Endothelial cell of umbilical vein (primary cell): ENCODE results near the gene DEGS1. TPM values are rescaled to one million over a fixed set of nuclear protein-coding genes. Genes with fewer than 3 reads are reported as not detected.

Source experiments
- BruUV-seq: library from RNA; stranded (reverse); fragments of 400-500 nt; replicated peaks from 2 replicates; lab custom pipeline; 2021; lab: Mats Ljungman, UMichigan
- CTCF ChIA-PET: fragments of 300-600, 350-600 bp; sonication (Branson Sonifier 250); formaldehyde crosslinking; loops from one replicate; lab custom pipeline; 2021; ENCODE audit warnings: antibody characterized with exemption, inconsistent platforms; lab: Charles Lee
- POLR2A ChIA-PET: fragments of 300-600, 350-600 bp; sonication (Branson Sonifier 250); formaldehyde crosslinking; loops from one replicate; lab custom pipeline; 2021; ENCODE audit warnings: antibody characterized with exemption, inconsistent platforms; lab: Charles Lee
- DNase-seq: peaks from one replicate; pipeline ENCODE4 v3.0.0-alpha.2; 2011; ENCODE audit warnings: low read depth, low spot score
- FAIRE-seq: peaks from 2 replicates; lab custom pipeline; 2011; peaks lifted over from hg19 to GRCh38; lab: Jason Lieb, UNC
- H2AFZ ChIP-seq: 2 replicates; pipeline ENCODE4 v1.6.0; 2012; ENCODE audit warnings: low read depth, low read length, control low read depth, inconsistent platforms
- H3K27ac ChIP-seq: 2 replicates; pipeline ENCODE4 v1.5.1; 2011; ENCODE audit warnings: low read depth, mild to moderate bottlenecking, control low read depth, low read length, moderate library complexity; ENCODE audit not compliant: insufficient read depth
- H3K27me3 ChIP-seq, 2 experiments: 2 replicates each; pipeline versions ENCODE4 v1.6.0 to v1.6.1; 2011; ENCODE audit warnings: low read length in 2 of 2, mixed read lengths in 1 of 2; ENCODE audit not compliant: control insufficient read depth in 2 of 2, insufficient read depth in 2 of 2
- H3K36me3 ChIP-seq, 2 experiments: 2 replicates in 1 of 2; 3 replicates in 1 of 2; pipeline ENCODE4 v1.5.1; 2011; ENCODE audit warnings: low read length in 2 of 2, mild to moderate bottlenecking in 1 of 2, moderate library complexity in 1 of 2; ENCODE audit not compliant: control insufficient read depth in 2 of 2, insufficient read depth in 2 of 2; ENCODE audit errors: extremely low read depth in 1 of 2
- H3K4me1 ChIP-seq: 3 replicates; pipeline ENCODE4 v1.5.1; 2011; ENCODE audit warnings: mild to moderate bottlenecking, low read length; ENCODE audit not compliant: control insufficient read depth, insufficient read depth; ENCODE audit errors: extremely low read depth
- H3K4me2 ChIP-seq: 2 replicates; pipeline ENCODE4 v1.6.1; 2011; ENCODE audit warnings: low read length, control low read depth, mixed read lengths; ENCODE audit not compliant: insufficient read depth
- H3K4me3 ChIP-seq, 3 experiments: fragments of 200-600 bp in 1 of 3; sonication (generic), shearing (Covaris generic) in 1 of 3; replicated peaks in 1 of 3; 2 replicates each; pipeline ENCODE4 v1.5.1; 2011 to 2016; ENCODE audit warnings: control low read depth in 3 of 3, low read length in 3 of 3, mild to moderate bottlenecking in 2 of 3, inconsistent platforms in 1 of 3, low read depth in 1 of 3, moderate library complexity in 1 of 3; ENCODE audit not compliant: insufficient read depth in 1 of 3
- H3K79me2 ChIP-seq: 2 replicates; pipeline ENCODE4 v1.6.0; 2012; ENCODE audit warnings: low read length, inconsistent platforms; ENCODE audit not compliant: control insufficient read depth, insufficient read depth
- H3K9ac ChIP-seq: replicated peaks from 2 replicates; pipeline ENCODE3; 2011; ENCODE audit warnings: low read length, control low read depth; ENCODE audit not compliant: insufficient read depth; ENCODE audit errors: extremely low read depth
- H3K9me1 ChIP-seq: replicated peaks from 3 replicates; pipeline ENCODE4 v1.6.0; 2011; ENCODE audit warnings: mild to moderate bottlenecking, low read length; ENCODE audit not compliant: control insufficient read depth, insufficient read depth; ENCODE audit errors: extremely low read depth
- H3K9me3 ChIP-seq: replicated peaks from 2 replicates; pipeline ENCODE4 v1.5.1; 2012; ENCODE audit warnings: low read length, inconsistent platforms; ENCODE audit not compliant: control insufficient read depth, insufficient read depth
- H4K20me1 ChIP-seq: replicated peaks from 2 replicates; pipeline ENCODE3; 2011; ENCODE audit warnings: mild to moderate bottlenecking, low read length; ENCODE audit not compliant: control insufficient read depth, insufficient read depth; ENCODE audit errors: extremely low read depth
- EZH2 ChIP-seq: IDR thresholded peaks from 2 replicates; pipeline ENCODE4 v1.6.1; 2012; ENCODE audit warnings: borderline replicate concordance, low read depth, mild to moderate bottlenecking, moderate library complexity, low read length, inconsistent platforms; ENCODE audit not compliant: severe bottlenecking
- FOS ChIP-seq: IDR thresholded peaks from 2 replicates; pipeline ENCODE4 v1.6.1; 2011; ENCODE audit warnings: mild to moderate bottlenecking, low read length, moderate library complexity, borderline replicate concordance; ENCODE audit not compliant: insufficient read depth
- GATA2 ChIP-seq: IDR thresholded peaks from 2 replicates; pipeline ENCODE4 v1.7.0; 2011; ENCODE audit warnings: low read depth, mild to moderate bottlenecking, moderate library complexity, mixed read lengths, low read length; ENCODE audit not compliant: insufficient read length, insufficient read depth
- JUN ChIP-seq: IDR thresholded peaks from 2 replicates; pipeline ENCODE4 v1.6.1; 2011; ENCODE audit warnings: borderline replicate concordance, low read depth; ENCODE audit not compliant: insufficient read length, insufficient read depth
- MYC ChIP-seq: IDR thresholded peaks from one replicate; pipeline ENCODE4 v1.6.1; 2011; ENCODE audit warnings: mild to moderate bottlenecking, low read depth, low read length
- POLR2A ChIP-seq: IDR thresholded peaks from 2 replicates; pipeline ENCODE4 v1.6.1; 2012; ENCODE audit warnings: low read depth, mild to moderate bottlenecking, control low read depth, low read length
- POLR2AphosphoS5 ChIP-seq: IDR thresholded peaks from 2 replicates; pipeline ENCODE4 v1.6.1; 2012; ENCODE audit warnings: low read depth, mild to moderate bottlenecking, control low read depth, low read length, moderate library complexity; ENCODE audit not compliant: insufficient read depth
- dilution Hi-C: fragments of 300-500 bp; cut with MboI; formaldehyde crosslinking; loops from one replicate; pipeline ENCODE4 v1.15.0; 2019; ENCODE audit warnings: low sequenced_read_pairs; ENCODE audit not compliant: extremely low pct_ligation_motif_present
- intact Hi-C: fragments of 100-400 bp; cut with micrococcal nuclease; formaldehyde crosslinking; loops from one replicate; pipeline ENCODE4 v1.10.0; 2022
- polyA plus RNA-seq, 4 experiments: library from polyadenylated mRNA; depleted of rRNA in 3 of 4; stranded (reverse) in 3 of 4; unstranded in 1 of 4; fragments of >200 nt; gene quantifications; 2 replicates each; pipeline versions ENCODE4 v1.2.1 to v1.2.3, GENCODE V29; 2011 to 2012; ENCODE audit warnings: missing spikeins in 1 of 4
- total RNA-seq: library from RNA; stranded (reverse); gene quantifications from 2 replicates; pipeline ENCODE4 v1.2.3, GENCODE V29; 2021
- TF ChIP-seq, protein P1 (sequence below), 2 donors: IDR thresholded peaks; 1 replicate in 1 of 2; 2 replicates in 1 of 2; pipeline ENCODE4 v1.5.1; 2011; ENCODE audit warnings: low read length in 2 of 2, mild to moderate bottlenecking in 2 of 2, moderate library complexity in 2 of 2, control low read depth in 1 of 2, inconsistent platforms in 1 of 2, low read depth in 1 of 2; ENCODE audit not compliant: insufficient read depth in 1 of 2; ENCODE audit errors: extremely low read depth in 1 of 2
- TF ChIP-seq, protein P2 (sequence below): IDR thresholded peaks from 2 replicates; pipeline ENCODE4 v1.6.1; 2011; ENCODE audit not compliant: insufficient read depth, insufficient read length

Gene DEGS1
- total and polyA plus RNA-seq, 2 donors (not counting 3 experiments of a cell fraction or from before 2014, with no cell fraction given) = 85.8 to 137 TPM

DNA sequence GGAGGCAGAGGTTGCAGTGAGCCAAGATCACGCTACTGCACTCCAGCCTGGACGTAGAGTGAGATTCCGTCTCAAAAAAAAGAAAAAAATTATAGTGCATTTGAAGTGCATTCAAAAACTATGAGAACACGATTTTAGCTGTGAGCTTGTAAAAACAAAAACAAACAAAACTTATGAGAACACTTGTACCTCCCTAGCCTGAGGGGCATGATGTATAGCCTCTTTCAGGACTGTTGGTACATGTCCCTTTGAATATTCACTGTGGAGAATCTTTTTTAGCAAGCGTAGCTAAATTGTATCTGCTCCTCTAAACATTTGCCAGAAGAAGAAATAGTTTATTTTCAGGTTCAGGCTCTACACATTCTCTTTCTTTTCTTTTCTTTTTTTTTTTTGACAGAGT is 9.5 kb upstream of the DEGS1 start:
- no peak overlapping the region for H2AFZ ChIP-seq
- H4K20me1 ChIP-seq = no peaks in the 10 kb centered on the region
- no peaks in the 10 kb centered on the region for H3K9me1 ChIP-seq
- no peak overlapping the region for H3K9ac ChIP-seq
- POLR2A ChIA-PET = no interaction called here
- no peak overlapping the region for H3K27ac ChIP-seq
- H3K27me3 ChIP-seq = peaks cover 0 to 3% of the 10 kb centered on the region in 2 experiments
- no peak for DNase-seq
- no peaks in the 10 kb centered on the region for H3K79me2 ChIP-seq
- CTCF ChIA-PET = interaction anchor here (0.6 to 1.1 kb wide), 2 partner anchors 67 to 70 kb away, joined by 3 read pairs; no protein-coding TSS in a partner anchor
- H3K36me3 ChIP-seq = no peaks in the 10 kb centered on the region
- no peak overlapping the region for H3K4me2 ChIP-seq
- TF ChIP-seq POLR2A (no peak), GATA2 (no peak), POLR2AphosphoS5 (no peak)
- TF ChIP-seq, protein P1, sequence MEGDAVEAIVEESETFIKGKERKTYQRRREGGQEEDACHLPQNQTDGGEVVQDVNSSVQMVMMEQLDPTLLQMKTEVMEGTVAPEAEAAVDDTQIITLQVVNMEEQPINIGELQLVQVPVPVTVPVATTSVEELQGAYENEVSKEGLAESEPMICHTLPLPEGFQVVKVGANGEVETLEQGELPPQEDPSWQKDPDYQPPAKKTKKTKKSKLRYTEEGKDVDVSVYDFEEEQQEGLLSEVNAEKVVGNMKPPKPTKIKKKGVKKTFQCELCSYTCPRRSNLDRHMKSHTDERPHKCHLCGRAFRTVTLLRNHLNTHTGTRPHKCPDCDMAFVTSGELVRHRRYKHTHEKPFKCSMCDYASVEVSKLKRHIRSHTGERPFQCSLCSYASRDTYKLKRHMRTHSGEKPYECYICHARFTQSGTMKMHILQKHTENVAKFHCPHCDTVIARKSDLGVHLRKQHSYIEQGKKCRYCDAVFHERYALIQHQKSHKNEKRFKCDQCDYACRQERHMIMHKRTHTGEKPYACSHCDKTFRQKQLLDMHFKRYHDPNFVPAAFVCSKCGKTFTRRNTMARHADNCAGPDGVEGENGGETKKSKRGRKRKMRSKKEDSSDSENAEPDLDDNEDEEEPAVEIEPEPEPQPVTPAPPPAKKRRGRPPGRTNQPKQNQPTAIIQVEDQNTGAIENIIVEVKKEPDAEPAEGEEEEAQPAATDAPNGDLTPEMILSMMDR (IDR thresholded peaks at IDR 0.05; ENCODE audit: extremely low read depth in 1 of 2, insufficient read depth in 1 of 2, low read depth in 1 of 2, low read length in 2 of 2) = no peak
- FAIRE-seq = no peak
- H3K4me3 ChIP-seq = no peak overlapping the region
- intact Hi-C loops = no loop called here
- H3K4me1 ChIP-seq = peaks cover 10% of the 10 kb centered on the region
- no TSS peak for BruUV-seq
- no peaks in the 10 kb centered on the region for H3K9me3 ChIP-seq
- dilution Hi-C loops = no loop called here

DNA sequence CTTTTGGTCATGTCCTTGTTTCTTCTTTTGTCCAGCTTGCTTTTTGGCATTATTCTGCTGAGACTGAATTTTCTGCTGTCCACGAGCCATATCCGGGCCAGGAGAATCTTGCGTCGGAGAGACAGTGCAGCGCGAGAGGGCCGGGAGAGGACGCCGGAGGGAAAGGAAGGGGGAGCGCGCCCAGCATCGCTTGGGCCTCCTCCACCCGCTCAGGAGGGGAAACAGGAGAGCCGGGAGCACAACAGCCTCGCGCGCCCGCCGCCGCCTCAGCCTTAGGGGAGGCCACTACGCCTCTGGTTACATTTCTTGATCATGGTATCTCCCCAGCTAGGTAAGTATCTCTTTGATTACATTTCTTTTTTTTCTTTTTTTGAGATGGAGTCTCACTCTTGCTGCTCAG is 7.4 kb upstream of the DEGS1 start:
- ChIA-PET POLR2A (no interaction called here), CTCF (no interaction called here)
- H3K9me3 ChIP-seq = no peaks in the 10 kb centered on the region
- peaks cover 0 to 3% of the 10 kb centered on the region in 2 experiments for H3K27me3 ChIP-seq
- peak; percentile 59 for FAIRE-seq
- H3K27ac ChIP-seq = no peak overlapping the region
- no peak for DNase-seq
- dilution Hi-C loops = no loop called here
- TF ChIP-seq, protein P2, sequence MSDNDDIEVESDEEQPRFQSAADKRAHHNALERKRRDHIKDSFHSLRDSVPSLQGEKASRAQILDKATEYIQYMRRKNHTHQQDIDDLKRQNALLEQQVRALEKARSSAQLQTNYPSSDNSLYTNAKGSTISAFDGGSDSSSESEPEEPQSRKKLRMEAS = no peak
- TF ChIP-seq MYC (no peak), FOS (no peak), POLR2AphosphoS5 (no peak), JUN (no peak), EZH2 (no peak), POLR2A (no peak), GATA2 (no peak)
- TF ChIP-seq, protein P1 (IDR thresholded peaks at IDR 0.05; ENCODE audit: extremely low read depth in 1 of 2, insufficient read depth in 1 of 2, low read depth in 1 of 2, low read length in 2 of 2) = no peak
- no peak overlapping the region for H3K4me3 ChIP-seq
- no peaks in the 10 kb centered on the region for H4K20me1 ChIP-seq
- H2AFZ ChIP-seq = peak overlapping the region; percentile 77
- H3K4me2 ChIP-seq = peak overlapping the region; percentile 16
- no peaks in the 10 kb centered on the region for H3K79me2 ChIP-seq
- H3K36me3 ChIP-seq = no peaks in the 10 kb centered on the region
- no peaks in the 10 kb centered on the region for H3K9me1 ChIP-seq
- H3K4me1 ChIP-seq = no peaks in the 10 kb centered on the region
- intact Hi-C loops = no loop called here
- H3K9ac ChIP-seq = no peak overlapping the region
- BruUV-seq = no TSS peak
